ENCODE results near the gene ABCA5. TPM values are rescaled to one million over a fixed set of nuclear protein-coding genes. Genes with fewer than 3 reads are reported as not detected.

ABCA5 gene
- polyA plus RNA-seq, 3 donors = 0.50 to 3.1 (median 0.73) TPM

GRCh38 chr17:69245617-69246016 is 81.3 kb downstream of the ABCA5 start:
- no CpG with 5 or more reads among the region's 2 CpGs for WGBS (ENCODE audit: insufficient coverage)
- H3K9me3 Mint-ChIP-seq = no peaks in the 10 kb centered on the region
- intact Hi-C loops (cut with micrococcal nuclease) = loop anchor here in 1 of 2 donors (10.0 kb wide), 1 partner anchor 731 kb away; the partner anchor contains the start of gene PRKAR1A
- no peaks in the 10 kb centered on the region for H3K36me3 ChIP-seq (replicated peaks in 1 of 2; ENCODE audit: control insufficient read depth in 1 of 2, insufficient read depth in 2 of 2, low read length in 2 of 2)
- no peaks in the 10 kb centered on the region for H3K4me1 ChIP-seq (ENCODE audit: control insufficient read depth in 1 of 2, insufficient read depth in 2 of 2, low read length in 2 of 2)
- no peak overlapping the region for H3K4me3 ChIP-seq (replicated peaks in 1 of 3; ENCODE audit: low read depth in 2 of 3, low read length in 3 of 3)
- no peaks in the 10 kb centered on the region for H3K27me3 Mint-ChIP-seq (ENCODE audit: low read depth in 3 of 3)
- H3K27ac Mint-ChIP-seq = no peak overlapping the region
- no peaks in the 10 kb centered on the region for H4K20me1 ChIP-seq (ENCODE audit: insufficient read depth, low read length)
- peaks cover 0 to 5% of the 10 kb centered on the region in 2 donors for H3K36me3 Mint-ChIP-seq
- H3K4me2 ChIP-seq (replicated peaks; ENCODE audit: extremely low read depth, low read length, poor library complexity, severe bottlenecking) = no peak overlapping the region
- H3K9ac ChIP-seq (ENCODE audit: insufficient read depth, low read length, poor library complexity, severe bottlenecking) = no peak overlapping the region
- no peaks in the 10 kb centered on the region for H3K79me2 ChIP-seq (ENCODE audit: insufficient read depth, low read length)
- H3K27ac ChIP-seq (ENCODE audit: low read depth in 1 of 2, low read length in 2 of 2) = no peak overlapping the region
- H3K4me1 Mint-ChIP-seq = peaks cover 2% of the 10 kb centered on the region
- no peak overlapping the region for H2AFZ ChIP-seq (ENCODE audit: insufficient read depth, low read depth, low read length, poor library complexity, severe bottlenecking)
- TF ChIP-seq CTCF (IDR thresholded peaks at IDR 0.05) = no peak
- no peaks in the 10 kb centered on the region for H3K9me3 ChIP-seq (replicated peaks in 1 of 2; ENCODE audit: control insufficient read depth in 1 of 2, insufficient read depth in 1 of 2, low read length in 2 of 2)
- no peaks in the 10 kb centered on the region for H3K27me3 ChIP-seq (ENCODE audit: control insufficient read depth in 2 of 2, insufficient read depth in 2 of 2, low read length in 2 of 2)
- no peak overlapping the region for H3K4me3 Mint-ChIP-seq
- DNase-seq = no peak

- Mint-ChIP-seq H3K27me3 (ENCODE audit: low read depth in 3 of 3) (no peaks in the 10 kb centered on the region), H3K4me1 (peaks cover 7% of the 10 kb centered on the region), H3K27ac (no peak overlapping the region), H3K9me3 (no peaks in the 10 kb centered on the region), H3K4me3 (no peak overlapping the region), H3K36me3 (no peaks in the 10 kb centered on the region)
- Histone ChIP-seq H3K79me2 (ENCODE audit: insufficient read depth, low read length) (no peaks in the 10 kb centered on the region), H3K4me2 (replicated peaks; ENCODE audit: extremely low read depth, low read length, poor library complexity, severe bottlenecking) (no peak overlapping the region), H3K9me3 (replicated peaks in 1 of 2; ENCODE audit: control insufficient read depth in 1 of 2, insufficient read depth in 1 of 2, low read length in 2 of 2) (no peaks in the 10 kb centered on the region), H3K27ac (ENCODE audit: low read depth in 1 of 2, low read length in 2 of 2) (no peak overlapping the region), H2AFZ (ENCODE audit: insufficient read depth, low read depth, low read length, poor library complexity, severe bottlenecking) (no peak overlapping the region), H3K9ac (ENCODE audit: insufficient read depth, low read length, poor library complexity, severe bottlenecking) (no peak overlapping the region), H3K4me3 (replicated peaks in 1 of 3; ENCODE audit: low read depth in 2 of 3, low read length in 3 of 3) (no peak overlapping the region), H3K4me1 (ENCODE audit: control insufficient read depth in 1 of 2, insufficient read depth in 2 of 2, low read length in 2 of 2) (peaks cover 5 to 6% of the 10 kb centered on the region in 2 donors), H3K27me3 (ENCODE audit: control insufficient read depth in 2 of 2, insufficient read depth in 2 of 2, low read length in 2 of 2) (no peaks in the 10 kb centered on the region), H4K20me1 (ENCODE audit: insufficient read depth, low read length) (no peaks in the 10 kb centered on the region), H3K36me3 (replicated peaks in 1 of 2; ENCODE audit: control insufficient read depth in 1 of 2, insufficient read depth in 2 of 2, low read length in 2 of 2) (no peaks in the 10 kb centered on the region)
- intact Hi-C loops (cut with micrococcal nuclease) = loop anchor here in 1 of 2 donors (5.0 to 10.0 kb wide), 2 partner anchors 463 to 725 kb away; partner anchors contain the start of gene PRKAR1A
- no peak for DNase-seq
- TF ChIP-seq CTCF (IDR thresholded peaks at IDR 0.05) = no peak
- WGBS (ENCODE audit: insufficient coverage) = 95% methylated on average over 5 of the region's 8 CpGs
Observed at GRCh38 chr17:69239611-69240600, 87.0 kb downstream of the ABCA5 start.

Data from CD14-positive monocyte (primary cell).